Left ventricle myocardium inferior (tissue), 1 donor: ENCODE data around the gene RAPGEF4. TPM values are rescaled to one million over a fixed set of nuclear protein-coding genes. Genes with fewer than 3 reads are reported as not detected.

Source experiments
- DNase-seq: peaks from one replicate; pipeline ENCODE4 v3.0.0-alpha.2; 2020
- H3K27ac ChIP-seq: fragments of 200-600 bp; replicated peaks from 2 replicates; pipeline ENCODE4 v1.8.0; 2021
- H3K27me3 ChIP-seq: fragments of 200-600 bp; 2 replicates; pipeline ENCODE4 v1.8.0; 2021; ENCODE audit warnings: low read depth
- H3K36me3 ChIP-seq: fragments of 200-600 bp; 2 replicates; pipeline ENCODE4 v1.8.0; 2021
- H3K4me1 ChIP-seq: fragments of 200-600 bp; 2 replicates; pipeline ENCODE4 v1.8.0; 2021
- H3K4me3 ChIP-seq: fragments of 200-600 bp; 2 replicates; pipeline ENCODE4 v1.8.0; 2021; ENCODE audit warnings: mild to moderate bottlenecking, moderate library complexity
- H3K9me3 ChIP-seq: fragments of 200-600 bp; replicated peaks from 2 replicates; pipeline ENCODE4 v1.8.0; 2021
- intact Hi-C: fragments of 100-400 bp; cut with micrococcal nuclease; formaldehyde crosslinking; loops from one replicate; pipeline ENCODE4 v1.11.0; 2022
- total RNA-seq: library from RNA; stranded (reverse); fragmentation: NEBNext Ultra II Directional; extraction: Animal tissue kit (Norgen Biotek cat#: 25700); gene quantifications from one replicate; pipeline ENCODE4 v1.2.1, GENCODE V29; 2021
- TF ChIP-seq, protein P1 (sequence below): fragments of 200-600 bp; IDR thresholded peaks from 2 replicates; pipeline ENCODE4 v1.8.0; 2021; ENCODE audit warnings: antibody characterized with exemption, mild to moderate bottlenecking, borderline replicate concordance
- donor health status: DM: no; HTN: yes; CAD: no; lungs with severe emphysema.

RAPGEF4 gene
- total RNA-seq, 1 donor from 2014 or later = 3.7 TPM

DNA sequence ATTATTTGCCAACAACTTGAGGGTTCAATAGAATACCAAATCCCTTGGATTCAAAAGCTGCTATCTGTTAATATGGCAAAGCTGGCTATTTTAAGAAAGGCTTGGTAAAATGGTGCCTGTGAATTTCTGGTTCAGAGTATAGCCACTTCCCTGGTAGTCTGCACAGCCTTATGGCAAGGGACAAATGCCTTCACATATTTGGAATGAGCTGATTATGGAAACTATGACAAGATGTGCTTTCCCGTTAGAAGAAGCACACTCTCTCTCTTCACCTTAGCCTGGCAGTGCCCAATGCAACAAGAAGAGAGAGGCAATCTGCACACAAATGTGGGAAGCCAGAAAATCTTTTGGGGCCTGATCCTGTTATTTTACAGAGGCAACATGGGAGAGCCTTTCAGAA, 292.5 kb downstream of the RAPGEF4 start:
- Histone ChIP-seq H3K9me3 (no peaks in the 10 kb centered on the region), H3K36me3 (peaks cover 3% of the 10 kb centered on the region), H3K4me3 (peak overlapping the region; percentile 14), H3K27ac (peak overlapping the region; percentile 94), H3K4me1 (peaks cover 50% of the 10 kb centered on the region), H3K27me3 (no peaks in the 10 kb centered on the region)
- intact Hi-C loops = no loop called here
- DNase-seq = no peak
- TF ChIP-seq, protein P1, sequence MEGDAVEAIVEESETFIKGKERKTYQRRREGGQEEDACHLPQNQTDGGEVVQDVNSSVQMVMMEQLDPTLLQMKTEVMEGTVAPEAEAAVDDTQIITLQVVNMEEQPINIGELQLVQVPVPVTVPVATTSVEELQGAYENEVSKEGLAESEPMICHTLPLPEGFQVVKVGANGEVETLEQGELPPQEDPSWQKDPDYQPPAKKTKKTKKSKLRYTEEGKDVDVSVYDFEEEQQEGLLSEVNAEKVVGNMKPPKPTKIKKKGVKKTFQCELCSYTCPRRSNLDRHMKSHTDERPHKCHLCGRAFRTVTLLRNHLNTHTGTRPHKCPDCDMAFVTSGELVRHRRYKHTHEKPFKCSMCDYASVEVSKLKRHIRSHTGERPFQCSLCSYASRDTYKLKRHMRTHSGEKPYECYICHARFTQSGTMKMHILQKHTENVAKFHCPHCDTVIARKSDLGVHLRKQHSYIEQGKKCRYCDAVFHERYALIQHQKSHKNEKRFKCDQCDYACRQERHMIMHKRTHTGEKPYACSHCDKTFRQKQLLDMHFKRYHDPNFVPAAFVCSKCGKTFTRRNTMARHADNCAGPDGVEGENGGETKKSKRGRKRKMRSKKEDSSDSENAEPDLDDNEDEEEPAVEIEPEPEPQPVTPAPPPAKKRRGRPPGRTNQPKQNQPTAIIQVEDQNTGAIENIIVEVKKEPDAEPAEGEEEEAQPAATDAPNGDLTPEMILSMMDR = no peak

GRCh38 chr2:173028671-173029070, 293.0 kb downstream of the RAPGEF4 start:
- Histone ChIP-seq H3K4me1 (peaks cover 53% of the 10 kb centered on the region), H3K27me3 (no peaks in the 10 kb centered on the region), H3K9me3 (no peaks in the 10 kb centered on the region), H3K36me3 (peaks cover 3% of the 10 kb centered on the region), H3K27ac (peak overlapping the region; percentile 94), H3K4me3 (no peak overlapping the region)
- TF ChIP-seq, protein P1 = no peak
- DNase-seq = no peak
- intact Hi-C loops = no loop called here

- DNase-seq = no peak
- H3K9me3 ChIP-seq = no peaks in the 10 kb centered on the region
- H3K27me3 ChIP-seq = no peaks in the 10 kb centered on the region
- intact Hi-C loops = no loop called here
- H3K4me1 ChIP-seq = peaks cover 63% of the 10 kb centered on the region
- peak overlapping the region; percentile 55 for H3K27ac ChIP-seq
- no peak overlapping the region for H3K4me3 ChIP-seq
- TF ChIP-seq, protein P1 = no peak
- peaks cover 2% of the 10 kb centered on the region for H3K36me3 ChIP-seq
Measured at GRCh38 chr2:173030561-173031490, 295.2 kb downstream of the RAPGEF4 start.

GRCh38 chr2:173032032-173032431, 296.4 kb downstream of the RAPGEF4 start:
- DNase-seq = no peak
- TF ChIP-seq, protein P1 = no peak
- intact Hi-C loops = no loop called here

GRCh38 chr2:173033084-173033483, 297.4 kb downstream of the RAPGEF4 start:
- DNase-seq = no peak
- H3K9me3 ChIP-seq = no peaks in the 10 kb centered on the region
- no peaks in the 10 kb centered on the region for H3K27me3 ChIP-seq
- TF ChIP-seq, protein P1 = no peak
- H3K4me3 ChIP-seq = no peak overlapping the region
- peaks cover 64% of the 10 kb centered on the region for H3K4me1 ChIP-seq
- intact Hi-C loops = no loop called here
- H3K36me3 ChIP-seq = no peaks in the 10 kb centered on the region
- no peak overlapping the region for H3K27ac ChIP-seq

More at GRCh38 chr2:173032032-173032431, 296.4 kb downstream of the RAPGEF4 start:
- no peaks in the 10 kb centered on the region for H3K27me3 ChIP-seq
- peaks cover 64% of the 10 kb centered on the region for H3K4me1 ChIP-seq
- H3K36me3 ChIP-seq = no peaks in the 10 kb centered on the region
- H3K9me3 ChIP-seq = no peaks in the 10 kb centered on the region
- H3K27ac ChIP-seq = no peak overlapping the region
- H3K4me3 ChIP-seq = no peak overlapping the region
